Ureter (tissue), 1 donor: ENCODE results near the gene CNOT10. TPM values are rescaled to one million over a fixed set of nuclear protein-coding genes. Genes with fewer than 3 reads are reported as not detected.
"Not testable (repeated sequence)": the region's sequence is repeated elsewhere in the genome, so short reads cannot be mapped to it uniquely, and the experiment has no call there.

Experiments
- DNase-seq: peaks from one replicate; pipeline ENCODE4 v3.0.0-alpha.2; 2020; ENCODE audit warnings: low spot score
- total RNA-seq: library from RNA; stranded (reverse); gene quantifications from one replicate; pipeline ENCODE4 v1.2.4, GENCODE V29; 2023
- donor health status: DM: yes; HTN: yes; CAD: no.

The CNOT10 gene
- total RNA-seq, 1 donor from 2014 or later, result 56.7 TPM

- DNase-seq, result no peak
Observed at GRCh38 chr3:32758375-32758753, 73.4 kb downstream of the CNOT10 start.

GRCh38 chr3:32759342-32759741 lies 74.4 kb downstream of the CNOT10 start:
- no peak for DNase-seq

GRCh38 chr3:32764481-32764880 lies 79.5 kb downstream of the CNOT10 start:
- DNase-seq, result no peak

GRCh38 chr3:32778389-32778788 lies 93.4 kb downstream of the CNOT10 start:
- no peak for DNase-seq

GRCh38 chr3:32780071-32780734 lies 95.2 kb downstream of the CNOT10 start:
- DNase-seq, result no peak

- DNase-seq, result no peak
Observed at GRCh38 chr3:32780735-32781210, 95.8 kb downstream of the CNOT10 start.

GRCh38 chr3:32781211-32781968 lies 96.4 kb downstream of the CNOT10 start:
- peak; percentile 71 for DNase-seq

- DNase-seq, result not testable (repeated sequence)
Observed at GRCh38 chr3:32781969-32782270, 96.9 kb downstream of the CNOT10 start.

- no peak for DNase-seq
Observed at GRCh38 chr3:32782407-32782806, 97.4 kb downstream of the CNOT10 start.

- DNase-seq, result no peak
Observed at GRCh38 chr3:32791833-32792232, 106.8 kb downstream of the CNOT10 start.

GRCh38 chr3:32794487-32795308 lies 109.7 kb downstream of the CNOT10 start:
- no peak for DNase-seq

- DNase-seq, result not testable (repeated sequence)
Observed at GRCh38 chr3:32796384-32796950, 111.5 kb downstream of the CNOT10 start.

GRCh38 chr3:32797776-32798175 lies 112.8 kb downstream of the CNOT10 start:
- DNase-seq, result no peak

GRCh38 chr3:32801440-32801839 lies 116.5 kb downstream of the CNOT10 start:
- DNase-seq, result not testable (repeated sequence)

- no peak for DNase-seq
Observed at GRCh38 chr3:32813180-32813579, 128.2 kb downstream of the CNOT10 start.

- no peak for DNase-seq
Observed at GRCh38 chr3:32814361-32814760, 129.4 kb downstream of the CNOT10 start.

GRCh38 chr3:32815841-32816438 lies 131.0 kb downstream of the CNOT10 start:
- no peak for DNase-seq

- no peak for DNase-seq
Observed at GRCh38 chr3:32816439-32817256, 131.7 kb downstream of the CNOT10 start.

- no peak for DNase-seq
Observed at GRCh38 chr3:32817257-32817557, 132.2 kb downstream of the CNOT10 start.

- no peak for DNase-seq
Observed at GRCh38 chr3:32817558-32818228, 132.7 kb downstream of the CNOT10 start, which contains the start of gene TRIM71. TSS of gene TRIM71 (plus strand) at chr3:32817997. CDS start at chr3:32818081, 84 bp downstream.
